H1 (cell line): ENCODE results near the gene HLA-F. TPM values are rescaled to one million over a fixed set of nuclear protein-coding genes. Genes with fewer than 3 reads are reported as not detected.

ENCODE experiments used
- ATF3 ChIP-seq: IDR thresholded peaks from 2 replicates; pipeline ENCODE4 v1.6.1; 2011; ENCODE audit warnings: low read depth, mild to moderate bottlenecking, low read length; ENCODE audit not compliant: insufficient read depth
- CBX8 ChIP-seq: fragments of 300-800, 300-1000 bp; sonication (generic); IDR thresholded peaks from 2 replicates; pipeline ENCODE4 v1.7.1; 2016; ENCODE audit warnings: low read depth, low read length, borderline replicate concordance
- KDM4A ChIP-seq: IDR thresholded peaks from one replicate; pipeline ENCODE4 v1.7.1; 2012; ENCODE audit warnings: low read depth, mild to moderate bottlenecking, moderate library complexity, low read length, inconsistent platforms; ENCODE audit not compliant: severe bottlenecking
- TCF12 ChIP-seq: IDR thresholded peaks from 2 replicates; pipeline ENCODE4 v1.6.1; 2011; ENCODE audit warnings: low read depth, mild to moderate bottlenecking, low read length
- YY1 ChIP-seq: IDR thresholded peaks from 2 replicates; pipeline ENCODE4 v1.6.1; 2011; ENCODE audit warnings: low read depth, mild to moderate bottlenecking, low read length
- polyA plus RNA-seq, 7 experiments: library from polyadenylated mRNA; depleted of rRNA in 3 of 7; stranded (reverse) in 5 of 7; unstranded in 2 of 7; fragments of >200 nt in 5 of 7; fragments of 200-250 nt in 2 of 7; gene quantifications; 1 replicate in 5 of 7; 2 replicates in 1 of 7; 4 replicates in 1 of 7; pipeline versions ENCODE4 v1.2.1 to v1.2.3, GENCODE V29; 2011 to 2013; ENCODE audit warnings: missing spikeins in 2 of 7, mixed read lengths in 2 of 7
- total RNA-seq: library from RNA; stranded (reverse); fragmentation: NEBNext Ultra II Directional; extraction: Animal tissue kit (Norgen Biotek cat#: 25700); gene quantifications from 2 replicates; pipeline ENCODE4 v1.2.1, GENCODE V29; 2021

The HLA-F gene
- total and polyA plus RNA-seq, 2 of the 8 experiments (the other 6 are each of a cell fraction or from before 2014, with no cell fraction given) = 9.6 to 11.7 TPM

GRCh38 chr6:29709188-29709587 is 14.0 kb upstream of the HLA-F start (continued):
- TF ChIP-seq ATF3 (no peak), CBX8 (no peak), TCF12 (no peak), KDM4A (no peak), YY1 (no peak)
